ENCODE measurements around the gene CYP4F22.

GRCh38 chr19:15511671-15512424, 3.5 kb downstream of the CYP4F22 start:
- TF ChIP-seq CTCF (IDR thresholded peaks at IDR 0.05) (no peak), POLR2A (IDR thresholded peaks at IDR 0.05) (no peak)
